Raji (cell line): ENCODE results near the gene MOB2.

ENCODE experiments used
- POLR2A ChIP-seq: IDR thresholded peaks from 2 replicates; pipeline ENCODE4 v1.6.1; 2011; ENCODE audit warnings: low read depth, low read length, control low read depth; ENCODE audit not compliant: insufficient read depth

MOB2 gene

DNA sequence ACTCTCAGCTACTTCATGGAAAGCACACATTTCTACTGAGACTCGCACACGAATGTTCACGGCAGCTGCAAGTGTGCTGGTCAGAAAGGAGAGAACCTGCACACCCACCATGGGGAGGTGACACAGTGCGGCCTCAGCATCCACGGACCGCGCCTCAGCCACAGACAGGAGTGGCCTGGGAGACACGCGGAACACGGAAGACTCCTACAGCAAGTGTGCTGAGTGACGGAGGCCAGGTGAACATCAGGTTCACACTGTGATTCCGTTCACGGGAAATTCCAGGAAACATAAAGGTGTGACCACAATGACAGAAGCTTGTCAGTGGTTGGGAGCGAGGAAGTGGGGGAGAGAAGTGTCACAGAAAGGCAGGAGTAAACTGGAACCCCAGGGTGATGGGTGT is 13.3 kb upstream of the MOB2 start:
- no peak for TF ChIP-seq POLR2A

DNA sequence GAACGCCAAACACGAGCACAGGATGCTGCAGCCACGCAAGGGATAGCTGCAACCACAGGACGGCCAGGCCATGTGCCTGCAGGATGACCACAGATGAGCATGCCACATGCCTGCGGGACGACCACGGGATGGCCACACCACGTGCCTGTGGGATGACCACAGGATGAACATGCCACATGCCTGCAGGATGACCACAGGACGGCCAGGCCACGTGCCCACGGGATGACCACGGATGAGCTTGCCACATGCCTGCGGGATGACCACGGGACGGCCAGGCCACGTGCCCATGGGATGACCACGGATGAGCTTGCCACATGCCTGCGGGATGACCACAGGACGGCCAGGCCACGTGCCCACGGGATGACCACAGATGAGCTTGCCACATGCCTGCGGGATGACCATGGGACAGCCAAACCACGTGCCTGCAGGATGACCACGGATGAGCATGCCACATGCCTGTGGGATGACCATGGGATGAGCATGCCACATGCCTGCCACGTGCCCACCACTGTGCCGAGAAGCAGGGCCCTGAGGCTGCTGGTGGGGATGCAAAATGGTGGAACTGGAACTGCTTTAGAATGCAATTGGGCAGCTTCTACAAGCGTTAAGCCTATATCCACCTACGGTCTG is 12.8 kb upstream of the MOB2 start:
- no peak for TF ChIP-seq POLR2A

GRCh38 chr11:1498262-1498661 is 11.7 kb upstream of the MOB2 start:
- no peak for TF ChIP-seq POLR2A

- no peak for TF ChIP-seq POLR2A
Observed at GRCh38 chr11:1497600-1497999, 11.0 kb upstream of the MOB2 start.

- no peak for TF ChIP-seq POLR2A
Observed at GRCh38 chr11:1496761-1497095, 10.1 kb upstream of the MOB2 start.

GRCh38 chr11:1496091-1496760 is 9.6 kb upstream of the MOB2 start:
- TF ChIP-seq POLR2A: no peak

DNA sequence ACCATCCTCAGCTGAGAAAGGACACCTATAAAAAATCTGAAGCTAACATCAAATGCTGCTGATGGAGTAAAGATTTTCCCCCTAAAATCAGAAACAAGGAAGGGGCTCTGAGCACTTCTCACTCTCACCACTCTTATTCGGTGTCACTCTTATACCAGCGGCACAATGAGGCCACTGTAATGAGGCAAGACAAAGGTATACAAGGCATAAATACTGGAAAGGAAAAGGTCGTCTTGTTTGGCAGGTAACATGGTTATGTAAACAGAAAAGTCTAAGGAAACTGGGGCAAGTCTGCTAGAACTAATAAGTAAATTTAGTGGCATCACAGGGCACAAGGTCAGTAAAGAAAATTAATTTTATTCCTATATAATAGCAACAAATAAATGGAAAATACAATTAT is 8.1 kb upstream of the MOB2 start:
- TF ChIP-seq POLR2A: no peak

- TF ChIP-seq POLR2A: no peak
Observed at GRCh38 chr11:1493650-1494244, 7.2 kb upstream of the MOB2 start.

GRCh38 chr11:1491379-1491778 is 4.8 kb upstream of the MOB2 start:
- no peak for TF ChIP-seq POLR2A

DNA sequence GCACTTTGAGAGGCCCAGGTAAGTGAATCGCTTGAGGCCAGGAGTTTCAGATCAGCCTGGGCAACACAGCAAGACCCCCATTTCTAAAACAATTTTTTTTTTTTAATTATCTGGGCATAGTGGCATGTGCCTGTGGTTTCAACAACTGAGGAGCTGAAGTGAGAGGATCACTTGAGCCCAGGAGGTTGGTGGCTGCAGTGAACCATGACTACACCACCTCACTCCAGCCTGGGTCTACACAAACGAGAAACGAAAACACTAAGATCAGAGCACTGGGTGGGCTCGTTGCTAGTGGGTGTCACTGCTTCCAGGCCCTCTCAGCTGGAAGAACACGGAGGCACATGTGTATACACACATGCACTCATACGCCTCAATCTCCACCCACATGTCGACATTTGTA is 4.1 kb upstream of the MOB2 start:
- TF ChIP-seq POLR2A: no peak

DNA sequence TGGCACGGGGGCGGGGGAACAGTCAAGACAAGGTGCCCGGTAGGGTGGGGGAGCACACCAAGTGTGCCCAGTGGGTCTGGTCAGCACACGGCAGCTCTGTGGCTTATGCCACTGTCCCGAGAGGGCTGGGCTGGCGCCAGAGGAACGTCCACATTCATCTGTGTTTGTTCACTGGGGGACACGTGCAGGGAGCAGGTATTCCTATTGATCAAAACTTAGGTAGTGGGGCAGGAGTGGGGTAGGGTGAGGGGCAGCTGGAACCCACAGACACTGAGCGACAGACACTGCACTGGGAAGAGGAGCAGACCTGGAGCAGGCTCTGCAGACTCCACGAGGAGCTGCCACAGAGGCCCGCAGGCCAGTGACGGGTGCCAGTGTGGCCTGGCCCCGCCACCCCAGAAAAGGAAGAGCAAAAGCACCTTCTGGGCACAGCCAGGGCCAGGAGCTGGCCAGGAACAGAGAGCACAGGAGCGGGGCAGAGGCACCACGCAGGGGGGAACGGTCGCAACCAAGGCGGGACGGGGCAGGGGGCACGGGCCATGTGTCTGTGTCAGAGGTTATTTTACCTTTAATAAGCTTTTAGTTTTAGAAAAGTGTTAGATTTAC is 2.1 kb upstream of the MOB2 start:
- TF ChIP-seq POLR2A: no peak

DNA sequence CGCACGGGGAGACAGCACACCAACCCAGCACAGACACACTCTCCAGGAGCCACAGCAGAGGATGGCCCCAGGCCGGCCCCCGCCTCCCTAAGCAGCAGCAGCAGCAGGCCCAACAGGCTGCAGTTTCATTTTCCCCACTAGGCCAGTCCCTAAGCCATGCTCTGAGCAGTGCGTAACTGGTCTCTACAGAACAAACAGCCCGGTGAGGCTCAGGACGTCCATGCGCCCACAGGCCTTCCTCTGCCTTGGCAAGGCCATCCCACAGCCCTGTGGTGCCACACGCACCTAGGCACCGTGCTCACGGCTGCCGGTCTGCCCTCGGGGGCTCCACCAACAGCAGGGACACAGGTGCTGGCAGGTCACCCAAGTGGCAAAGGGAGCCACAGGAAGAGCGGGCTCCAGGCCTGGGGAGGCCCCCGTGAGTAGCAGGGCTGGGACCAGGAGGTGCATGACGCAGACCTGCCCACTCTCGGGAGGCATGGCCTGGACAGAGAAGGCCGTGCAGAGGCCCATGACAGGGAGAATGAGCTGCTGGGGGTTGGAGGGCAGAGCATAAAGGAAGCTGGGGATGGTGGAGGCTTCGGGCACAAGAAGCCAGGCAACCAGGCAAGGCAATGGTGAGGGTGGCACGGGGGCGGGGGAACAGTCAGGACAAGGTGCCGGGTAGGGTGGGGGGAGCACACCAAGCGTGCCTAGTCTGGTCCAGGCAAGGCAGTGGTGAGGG is 1.4 kb upstream of the MOB2 start:
- TF ChIP-seq POLR2A: no peak

DNA sequence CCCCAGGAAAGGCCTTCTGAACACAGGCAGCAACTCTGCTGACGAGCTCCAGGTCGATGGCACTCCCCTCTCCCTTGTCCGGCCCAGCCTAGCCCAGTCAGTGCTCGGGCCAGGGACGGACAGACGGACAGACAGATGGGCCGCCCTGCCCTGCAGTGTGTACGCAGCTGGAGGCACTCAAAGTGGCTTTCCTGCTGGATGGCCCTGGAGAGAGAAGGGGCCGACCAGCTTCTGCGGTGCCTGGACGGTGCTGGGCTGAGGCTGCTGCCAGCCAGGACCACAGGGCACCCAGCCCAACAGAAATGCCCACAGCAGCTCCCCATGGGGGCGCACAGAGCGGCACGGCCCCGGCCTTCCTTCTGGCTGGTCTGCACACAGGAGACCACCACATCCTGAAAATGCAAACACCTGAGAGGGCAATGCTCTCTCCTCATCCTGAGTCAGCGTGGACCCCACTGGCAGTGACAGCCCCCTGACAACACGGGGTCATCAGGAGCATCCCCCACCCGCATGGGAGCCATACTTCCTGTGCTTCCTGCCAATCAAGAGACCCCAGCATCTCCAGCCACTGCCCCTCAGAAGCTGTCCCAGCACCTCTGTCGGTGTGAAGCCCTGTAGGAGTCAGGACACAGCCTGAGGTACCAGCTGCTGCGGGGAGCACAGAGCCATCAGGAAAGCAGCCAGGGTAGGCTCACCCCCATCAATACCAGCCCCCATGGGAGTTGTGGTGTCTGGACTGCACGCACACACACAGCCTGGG is 692 bp upstream of the MOB2 start:
- no peak for TF ChIP-seq POLR2A

DNA sequence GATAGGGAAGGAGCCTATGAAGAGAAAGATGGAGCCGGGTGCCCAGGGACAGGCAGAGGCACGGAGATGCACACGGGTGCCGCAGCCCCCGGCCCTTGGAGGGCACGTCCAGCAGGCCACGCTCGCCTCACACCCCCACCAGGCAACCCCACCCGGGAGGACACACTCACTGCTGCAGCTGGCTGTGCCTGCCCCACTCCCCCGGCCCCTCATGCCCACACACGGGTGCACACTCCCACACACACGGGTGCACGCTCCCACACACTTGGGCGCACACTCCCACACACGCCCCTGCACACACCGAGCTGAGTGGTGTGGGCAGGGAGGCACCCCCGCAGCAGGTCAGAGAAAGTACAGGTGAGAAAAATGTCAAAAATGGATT is 1.1 kb downstream of the MOB2 start:
- TF ChIP-seq POLR2A: no peak

DNA sequence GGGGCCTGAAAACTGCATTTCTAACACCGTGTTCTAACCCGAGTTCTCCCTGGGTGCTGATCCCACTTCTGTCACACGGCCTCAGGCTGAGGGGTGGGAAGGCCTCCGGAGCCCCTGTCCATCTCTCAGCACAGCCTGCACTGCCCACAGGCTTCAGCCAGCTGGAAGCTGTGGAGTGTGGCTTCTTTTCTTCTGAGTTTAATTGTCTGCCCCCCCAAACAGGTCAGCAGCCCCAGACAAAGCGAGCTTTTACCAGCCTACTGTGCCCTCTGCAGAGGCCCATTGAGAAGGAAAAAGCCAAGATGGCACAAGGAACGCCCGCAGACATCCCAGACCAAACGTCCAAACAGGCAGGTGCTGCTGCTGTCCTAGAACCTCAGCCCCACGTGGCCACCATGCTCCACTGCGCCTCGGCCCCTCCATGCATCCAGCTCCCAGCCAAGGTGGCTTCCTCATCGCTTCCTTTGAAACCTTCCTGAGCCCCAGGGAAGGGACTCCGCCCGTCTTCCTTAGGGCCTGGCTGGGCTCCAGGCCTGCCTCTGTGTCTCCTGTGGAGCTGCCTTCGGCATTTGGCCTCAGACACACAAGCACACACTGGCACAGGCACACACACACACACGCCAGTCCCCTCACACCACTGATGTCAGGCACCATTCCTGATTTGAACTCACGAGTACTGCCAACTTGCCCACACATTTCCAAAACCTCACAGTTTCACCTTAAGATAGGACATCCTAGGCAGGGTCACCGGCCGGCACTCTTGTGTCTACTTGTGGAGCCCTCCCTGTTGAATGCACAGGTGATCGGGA is 1.7 kb downstream of the MOB2 start:
- TF ChIP-seq POLR2A: no peak
